HG02798 (cell line): ENCODE results near the gene F7.
"Not testable (repeated sequence)": the region's sequence is repeated elsewhere in the genome, so short reads cannot be mapped to it uniquely, and the experiment has no call there.

ENCODE experiments used
- ATAC-seq: cut with Tn5 transposase; IDR thresholded peaks from one replicate; pipeline ENCODE4 v1.9.1; 2021; ENCODE audit warnings: mild to moderate bottlenecking; ENCODE audit not compliant: unreplicated experiment, poor library complexity

Gene F7

GRCh38 chr13:113069861-113070805, 35.5 kb upstream of the F7 start:
- ATAC-seq = no peak

- no peak for ATAC-seq
Measured at GRCh38 chr13:113070855-113071254, 34.7 kb upstream of the F7 start.

- ATAC-seq = no peak
Measured at GRCh38 chr13:113072376-113072775, 33.2 kb upstream of the F7 start.

- no peak for ATAC-seq
Measured at GRCh38 chr13:113073942-113074341, 31.6 kb upstream of the F7 start.

- no peak for ATAC-seq
Measured at GRCh38 chr13:113074401-113074800, 31.2 kb upstream of the F7 start.

- no peak for ATAC-seq
Measured at GRCh38 chr13:113074876-113075275, 30.7 kb upstream of the F7 start.

GRCh38 chr13:113075711-113076110, 29.9 kb upstream of the F7 start:
- ATAC-seq = no peak

- no peak for ATAC-seq
Measured at GRCh38 chr13:113076681-113077401, 28.8 kb upstream of the F7 start.

GRCh38 chr13:113077566-113077952, 28.0 kb upstream of the F7 start:
- no peak for ATAC-seq

GRCh38 chr13:113077953-113078901, 27.4 kb upstream of the F7 start:
- ATAC-seq = no peak

GRCh38 chr13:113078902-113079780, 26.4 kb upstream of the F7 start:
- ATAC-seq = no peak

GRCh38 chr13:113079781-113080080, 25.9 kb upstream of the F7 start:
- not testable (repeated sequence) for ATAC-seq

GRCh38 chr13:113080361-113080831, 25.2 kb upstream of the F7 start:
- ATAC-seq = no peak

- ATAC-seq = no peak
Measured at GRCh38 chr13:113080901-113081521, 24.6 kb upstream of the F7 start.

GRCh38 chr13:113082198-113083021, 23.2 kb upstream of the F7 start:
- ATAC-seq = no peak

- no peak for ATAC-seq
Measured at GRCh38 chr13:113083022-113083373, 22.6 kb upstream of the F7 start.

GRCh38 chr13:113083402-113084061, 22.1 kb upstream of the F7 start:
- ATAC-seq = no peak
